HG03108 (cell line): Measurements from ENCODE around the gene SCAF11.

Experiments
- ATAC-seq: cut with Tn5 transposase; IDR thresholded peaks from one replicate; pipeline ENCODE4 v1.9.1; 2021; ENCODE audit warnings: moderate library complexity; ENCODE audit not compliant: unreplicated experiment

The SCAF11 gene

GRCh38 chr12:45980540-45980939 lies 9.8 kb downstream of the SCAF11 start:
- no peak for ATAC-seq

GRCh38 chr12:45978108-45978507 lies 12.3 kb downstream of the SCAF11 start:
- ATAC-seq = no peak

- no peak for ATAC-seq
These were observed 12.8 kb downstream of the SCAF11 start for GRCh38 chr12:45977620-45978019.

- no peak for ATAC-seq
These were observed 14.9 kb downstream of the SCAF11 start for GRCh38 chr12:45975506-45975905.

GRCh38 chr12:45974883-45975282 lies 15.5 kb downstream of the SCAF11 start:
- ATAC-seq = no peak

- no peak for ATAC-seq
These were observed 16.1 kb downstream of the SCAF11 start for GRCh38 chr12:45974171-45974719.

GRCh38 chr12:45973526-45973925 lies 16.8 kb downstream of the SCAF11 start:
- no peak for ATAC-seq

- ATAC-seq = no peak
These were observed 20.0 kb downstream of the SCAF11 start for GRCh38 chr12:45970391-45970790.

- no peak for ATAC-seq
These were observed 21.3 kb downstream of the SCAF11 start for GRCh38 chr12:45969084-45969483.

GRCh38 chr12:45966486-45966885 lies 23.9 kb downstream of the SCAF11 start:
- ATAC-seq = no peak

- no peak for ATAC-seq
These were observed 27.6 kb downstream of the SCAF11 start for GRCh38 chr12:45962553-45963325.

GRCh38 chr12:45959728-45960127 lies 30.6 kb downstream of the SCAF11 start:
- ATAC-seq = no peak

GRCh38 chr12:45959025-45959424 lies 31.3 kb downstream of the SCAF11 start:
- ATAC-seq = no peak

- ATAC-seq = no peak
These were observed 41.8 kb downstream of the SCAF11 start for GRCh38 chr12:45948546-45948945.

- no peak for ATAC-seq
These were observed 43.9 kb downstream of the SCAF11 start for GRCh38 chr12:45946435-45946834.

GRCh38 chr12:45944771-45945170 lies 45.6 kb downstream of the SCAF11 start:
- ATAC-seq = no peak

- ATAC-seq = no peak
These were observed 50.6 kb downstream of the SCAF11 start for GRCh38 chr12:45939759-45940158.

GRCh38 chr12:45938566-45938965 lies 51.8 kb downstream of the SCAF11 start:
- no peak for ATAC-seq

GRCh38 chr12:45934956-45935355 lies 55.4 kb downstream of the SCAF11 start:
- no peak for ATAC-seq

GRCh38 chr12:45933504-45933903 lies 56.9 kb downstream of the SCAF11 start:
- ATAC-seq = no peak

- no peak for ATAC-seq
These were observed 60.0 kb downstream of the SCAF11 start for GRCh38 chr12:45930369-45930768.

- ATAC-seq = no peak
These were observed 62.1 kb downstream of the SCAF11 start for GRCh38 chr12:45928309-45928708.

GRCh38 chr12:45918818-45919217 lies 71.6 kb downstream of the SCAF11 start:
- ATAC-seq = no peak
